Trophoblast cell (in vitro differentiated cells and primary cell): ENCODE measurements around the gene CFAP92.

ENCODE experiments used
- DNase-seq, 2 donors: peaks; one replicate each; pipeline ENCODE4 v3.0.0-alpha.2; 2016
- H2AFZ ChIP-seq: 2 replicates; pipeline ENCODE4 v1.6.1; 2013; ENCODE audit warnings: low read length, moderate library complexity, mild to moderate bottlenecking; ENCODE audit not compliant: insufficient read depth, poor library complexity
- H2AK5ac ChIP-seq: 2 replicates; pipeline ENCODE4 v1.6.1; 2013; ENCODE audit warnings: mild to moderate bottlenecking, low read length
- H2BK120ac ChIP-seq: 2 replicates; pipeline ENCODE4 v1.6.1; 2013; ENCODE audit warnings: low read length, mild to moderate bottlenecking, moderate library complexity; ENCODE audit not compliant: insufficient read depth, poor library complexity
- H2BK12ac ChIP-seq: 2 replicates; pipeline ENCODE4 v1.6.1; 2013; ENCODE audit warnings: mild to moderate bottlenecking, low read length, moderate library complexity
- H2BK5ac ChIP-seq: 2 replicates; pipeline ENCODE4 v1.6.1; 2013; ENCODE audit warnings: low read length, low read depth, moderate library complexity, mild to moderate bottlenecking; ENCODE audit not compliant: poor library complexity
- H3K14ac ChIP-seq: 2 replicates; pipeline ENCODE4 v1.6.1; 2013; ENCODE audit warnings: mild to moderate bottlenecking, low read length
- H3K18ac ChIP-seq: 2 replicates; pipeline ENCODE4 v1.6.1; 2013; ENCODE audit warnings: mild to moderate bottlenecking, low read length
- H3K23ac ChIP-seq: 2 replicates; pipeline ENCODE4 v1.6.1; 2013; ENCODE audit warnings: low read length
- H3K27ac ChIP-seq: 2 replicates; pipeline ENCODE4 v1.5.1; 2013; ENCODE audit warnings: low read depth, mild to moderate bottlenecking, inconsistent platforms, low read length, moderate library complexity
- H3K27me3 ChIP-seq: 2 replicates; pipeline ENCODE4 v1.6.1; 2013; ENCODE audit warnings: inconsistent platforms, mild to moderate bottlenecking, low read length, moderate library complexity; ENCODE audit not compliant: insufficient read depth
- H3K36me3 ChIP-seq, 2 experiments: 1 replicate in 1 of 2; 2 replicates in 1 of 2; pipeline ENCODE4 v1.6.1; 2013; ENCODE audit warnings: low read length in 2 of 2, mild to moderate bottlenecking in 2 of 2, moderate library complexity in 1 of 2; ENCODE audit not compliant: insufficient read depth in 2 of 2, control insufficient read depth in 1 of 2
- H3K4ac ChIP-seq: 2 replicates; pipeline ENCODE4 v1.6.1; 2013; ENCODE audit warnings: low read depth, mild to moderate bottlenecking, low read length, moderate library complexity
- H3K4me1 ChIP-seq, 2 experiments: 1 replicate in 1 of 2; 2 replicates in 1 of 2; pipeline ENCODE4 v1.6.1; 2013; ENCODE audit warnings: low read length in 2 of 2, mild to moderate bottlenecking in 2 of 2, moderate library complexity in 1 of 2; ENCODE audit not compliant: insufficient read depth in 2 of 2, control insufficient read depth in 1 of 2
- H3K4me2 ChIP-seq: 2 replicates; pipeline ENCODE4 v1.6.1; 2013; ENCODE audit warnings: inconsistent platforms, mild to moderate bottlenecking, low read length, moderate library complexity
- H3K4me3 ChIP-seq: 2 replicates; pipeline ENCODE4 v1.5.1; 2013; ENCODE audit warnings: mild to moderate bottlenecking, low read depth, low read length, inconsistent platforms
- H3K79me1 ChIP-seq: one replicate; pipeline ENCODE4 v1.6.1; 2013; ENCODE audit warnings: low read length
- H3K79me2 ChIP-seq: 2 replicates; pipeline ENCODE4 v1.6.1; 2013; ENCODE audit warnings: low read length, mild to moderate bottlenecking; ENCODE audit not compliant: control insufficient read depth, insufficient read depth, poor library complexity
- H3K9ac ChIP-seq: 2 replicates; pipeline ENCODE4 v1.6.1; 2013; ENCODE audit warnings: mild to moderate bottlenecking, low read length
- H3K9me3 ChIP-seq: 2 replicates; pipeline ENCODE4 v1.6.1; 2013; ENCODE audit warnings: low read depth, mild to moderate bottlenecking, control low read depth, inconsistent platforms, low read length; ENCODE audit not compliant: insufficient read depth
- H4K12ac ChIP-seq: 2 replicates; pipeline ENCODE4 v1.6.1; 2013; ENCODE audit warnings: low read depth, mild to moderate bottlenecking, low read length, moderate library complexity
- H4K8ac ChIP-seq: 2 replicates; pipeline ENCODE4 v1.6.1; 2013; ENCODE audit warnings: low read depth, mild to moderate bottlenecking, low read length, moderate library complexity
- H4K91ac ChIP-seq: one replicate; pipeline ENCODE4 v1.6.1; 2013; ENCODE audit warnings: low read depth, mild to moderate bottlenecking, low read length, moderate library complexity
- WGBS: extraction: QIAGEN DNeasy Blood & Tissue Kit; methylation state at CpG from one replicate; pipeline ENCODE4 v1.1.7; 2013; ENCODE audit warnings: missing lambda C conversion rate; ENCODE audit not compliant: insufficient read length, insufficient coverage; ENCODE audit errors: extremely low coverage; 5-methylcytosine and 5-hydroxymethylcytosine counted together

The CFAP92 gene

DNA sequence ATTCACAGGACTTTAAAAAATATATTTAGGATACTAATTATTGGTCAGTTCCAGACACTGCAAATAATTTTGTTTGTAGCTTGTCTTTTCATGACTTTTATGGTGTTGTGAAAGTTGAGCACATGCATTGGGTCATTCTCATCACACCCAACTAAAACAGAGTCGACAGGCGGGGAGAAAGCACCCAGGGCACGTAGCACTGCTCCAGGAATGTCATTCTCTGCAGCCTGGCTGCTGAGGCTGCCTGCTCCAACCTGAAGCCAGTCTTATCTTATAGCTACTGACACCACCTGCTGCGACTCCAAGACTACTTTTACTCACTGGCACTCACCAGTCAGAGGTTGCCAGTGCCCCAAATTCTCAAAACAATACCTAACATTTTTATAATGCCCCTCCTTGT is 57.5 kb downstream of the CFAP92 start:
- H3K4me3 ChIP-seq, result no peak overlapping the region

DNA sequence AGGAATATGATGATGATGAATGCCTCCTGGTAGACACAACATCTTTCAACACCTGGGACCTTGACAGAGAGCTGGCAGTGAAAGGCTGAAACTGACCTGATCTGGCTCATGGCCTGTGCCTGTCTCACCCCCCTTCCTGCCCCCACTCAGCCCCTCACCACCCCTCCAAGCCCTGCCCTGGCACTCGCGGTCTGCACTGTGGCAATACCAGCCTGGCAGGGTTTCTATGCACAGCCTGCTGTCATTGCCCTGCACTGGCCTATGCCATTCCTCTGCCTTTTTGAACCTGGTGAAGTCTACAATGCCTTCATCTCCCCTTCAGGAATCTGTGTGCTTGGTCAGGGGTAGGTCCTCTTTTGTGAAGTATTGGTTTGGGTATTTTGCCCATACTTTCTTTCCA is 58.0 kb downstream of the CFAP92 start:
- Histone ChIP-seq H3K79me2 (no peaks in the 10 kb centered on the region), H4K12ac (no peak overlapping the region), H3K9me3 (peaks cover 5% of the 10 kb centered on the region), H3K18ac (no peak overlapping the region), H3K27me3 (no peaks in the 10 kb centered on the region), H3K4ac (no peak overlapping the region), H3K4me3 (no peak overlapping the region), H4K8ac (no peak overlapping the region), H3K4me2 (no peak overlapping the region), H2BK5ac (no peak overlapping the region), H3K14ac (no peak overlapping the region), H3K9ac (no peak overlapping the region), H2AK5ac (no peak overlapping the region), H4K91ac (no peak overlapping the region), H2AFZ (no peak overlapping the region), H3K4me1 (no peaks in the 10 kb centered on the region), H3K36me3 (no peaks in the 10 kb centered on the region), H2BK120ac (no peak overlapping the region), H3K23ac (no peak overlapping the region), H3K79me1 (no peaks in the 10 kb centered on the region), H2BK12ac (no peak overlapping the region), H3K27ac (no peak overlapping the region)
- DNase-seq, result no peak
- WGBS, result no CpG with 5 or more reads among the region's 2 CpGs

More for the DNA sequence above, 57.5 kb downstream of the CFAP92 start:
- Histone ChIP-seq H3K4me2 (no peak overlapping the region), H4K12ac (no peak overlapping the region), H2BK120ac (no peak overlapping the region), H3K9me3 (peaks cover 5% of the 10 kb centered on the region), H3K23ac (no peak overlapping the region), H2BK12ac (no peak overlapping the region), H3K36me3 (no peaks in the 10 kb centered on the region), H3K14ac (no peak overlapping the region), H3K4ac (no peak overlapping the region), H3K18ac (no peak overlapping the region), H2AFZ (no peak overlapping the region), H3K27ac (no peak overlapping the region), H4K91ac (no peak overlapping the region), H2AK5ac (no peak overlapping the region), H3K27me3 (no peaks in the 10 kb centered on the region), H3K79me2 (no peaks in the 10 kb centered on the region), H2BK5ac (no peak overlapping the region), H4K8ac (no peak overlapping the region), H3K9ac (no peak overlapping the region), H3K79me1 (no peaks in the 10 kb centered on the region), H3K4me1 (no peaks in the 10 kb centered on the region)
- no CpG with 5 or more reads among the region's 4 CpGs for WGBS
- no peak for DNase-seq

DNA sequence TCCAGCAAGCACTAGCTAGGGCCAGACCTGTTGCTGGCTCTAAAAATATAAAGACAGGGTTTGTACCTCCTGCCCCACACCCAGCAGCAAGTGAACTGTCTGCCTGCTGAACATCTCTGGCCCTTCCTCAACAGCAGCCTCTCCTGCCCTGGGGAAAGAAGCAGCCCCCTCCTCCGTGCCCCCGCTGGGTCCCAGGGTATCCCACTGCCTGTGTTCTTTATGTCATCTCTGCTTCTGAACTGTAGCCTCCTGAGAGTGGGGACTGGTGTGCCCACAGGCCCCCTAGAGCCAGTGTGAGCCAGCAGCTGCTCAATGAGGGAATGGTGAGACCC is 60.0 kb downstream of the CFAP92 start:
- H3K4me3 ChIP-seq, result no peak overlapping the region
- no peaks in the 10 kb centered on the region for H3K4me1 ChIP-seq
- H4K91ac ChIP-seq, result no peak overlapping the region
- no peak overlapping the region for H2AK5ac ChIP-seq
- peaks cover 4% of the 10 kb centered on the region for H3K9me3 ChIP-seq
- H3K14ac ChIP-seq, result no peak overlapping the region
- no peak overlapping the region for H3K9ac ChIP-seq
- H4K8ac ChIP-seq, result no peak overlapping the region
- H2BK5ac ChIP-seq, result no peak overlapping the region
- no peak overlapping the region for H4K12ac ChIP-seq
- no peak overlapping the region for H3K4ac ChIP-seq
- H2BK120ac ChIP-seq, result no peak overlapping the region
- no peak overlapping the region for H2AFZ ChIP-seq
- H3K27me3 ChIP-seq, result no peaks in the 10 kb centered on the region
- H3K18ac ChIP-seq, result no peak overlapping the region
- no peaks in the 10 kb centered on the region for H3K36me3 ChIP-seq
- DNase-seq, result no peak
- no peak overlapping the region for H3K27ac ChIP-seq
- H3K4me2 ChIP-seq, result no peak overlapping the region
- H3K79me2 ChIP-seq, result no peaks in the 10 kb centered on the region
- no peak overlapping the region for H2BK12ac ChIP-seq
- no peaks in the 10 kb centered on the region for H3K79me1 ChIP-seq
- no CpG with 5 or more reads among the region's 2 CpGs for WGBS
- H3K23ac ChIP-seq, result no peak overlapping the region

DNA sequence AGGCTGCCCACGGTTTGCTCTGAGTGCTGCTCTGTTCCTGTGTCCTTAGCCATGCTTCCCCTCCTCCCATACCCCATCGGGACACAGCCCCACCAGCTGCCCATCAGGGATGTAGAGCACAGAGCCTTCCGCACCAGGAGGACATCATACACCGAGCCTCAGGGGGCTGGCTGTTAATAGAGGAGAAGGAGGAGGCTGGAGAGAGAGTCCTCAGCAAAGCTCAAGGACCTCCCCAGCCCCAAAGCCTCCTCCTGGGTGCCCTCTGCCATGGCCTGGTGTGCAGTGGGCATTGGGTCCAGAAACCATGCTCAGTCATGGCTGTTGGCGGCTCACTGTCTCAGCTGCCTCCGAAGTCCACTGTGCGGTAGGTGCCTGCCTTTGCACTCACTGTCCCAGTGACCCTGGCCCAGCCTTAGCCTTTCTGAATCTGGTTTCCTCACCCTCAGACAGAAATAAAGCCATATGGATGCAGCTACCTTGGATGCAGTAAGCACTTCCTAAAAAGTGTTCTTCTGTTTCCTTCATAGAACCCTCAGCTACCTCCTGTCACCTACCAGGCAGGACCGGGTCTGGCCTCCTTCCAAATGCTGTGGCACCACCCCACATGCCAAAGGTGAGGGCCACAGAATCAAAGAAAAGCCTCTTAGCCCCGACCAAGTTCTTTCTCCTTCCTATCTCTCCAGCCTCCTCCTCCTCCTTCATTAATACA is 60.5 kb downstream of the CFAP92 start:
- no CpG with 5 or more reads among the region's 9 CpGs for WGBS
- Histone ChIP-seq H4K8ac (no peak overlapping the region), H4K91ac (no peak overlapping the region), H3K9me3 (peaks cover 4% of the 10 kb centered on the region), H3K36me3 (no peaks in the 10 kb centered on the region), H2AFZ (no peak overlapping the region), H2AK5ac (no peak overlapping the region), H2BK12ac (no peak overlapping the region), H3K79me1 (no peaks in the 10 kb centered on the region), H3K4ac (no peak overlapping the region), H3K23ac (no peak overlapping the region), H3K14ac (no peak overlapping the region), H3K27ac (no peak overlapping the region), H3K27me3 (no peaks in the 10 kb centered on the region), H3K4me3 (no peak overlapping the region), H4K12ac (no peak overlapping the region), H2BK5ac (no peak overlapping the region), H3K9ac (no peak overlapping the region), H3K4me2 (no peak overlapping the region), H2BK120ac (no peak overlapping the region), H3K18ac (no peak overlapping the region), H3K4me1 (no peaks in the 10 kb centered on the region), H3K79me2 (no peaks in the 10 kb centered on the region)
- no peak for DNase-seq
